GM18861 (cell line): Measurements from ENCODE around the gene SLC4A2.

ENCODE experiments used
- ATAC-seq: cut with Tn5 transposase; IDR thresholded peaks from one replicate; pipeline ENCODE4 v1.9.1; 2021; ENCODE audit not compliant: unreplicated experiment

Gene SLC4A2

DNA sequence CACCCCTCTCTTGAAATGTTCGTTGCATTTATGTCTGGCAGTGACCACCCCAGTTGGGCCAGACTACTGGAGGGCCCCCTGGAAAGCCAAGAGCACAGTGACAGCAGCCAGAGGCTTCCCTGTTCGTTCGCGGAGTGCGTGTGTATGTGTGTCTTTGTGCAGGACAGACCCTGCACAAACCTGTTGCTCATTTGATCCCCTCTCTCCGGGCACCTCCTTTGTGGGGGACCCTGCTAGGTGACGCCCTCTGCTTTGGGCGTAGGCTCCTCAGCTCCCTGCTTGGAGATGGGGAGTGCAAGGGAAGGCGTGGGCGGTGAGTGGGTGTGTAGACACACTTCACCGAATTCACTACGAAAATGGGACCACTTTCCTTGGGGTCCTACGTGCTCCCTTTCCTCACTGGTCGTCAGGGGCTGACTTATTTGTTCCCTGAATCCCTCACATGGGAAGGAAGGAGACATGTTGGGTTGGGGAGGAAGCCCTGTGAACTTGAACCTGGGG, 65.6 kb downstream of the SLC4A2 start:
- no peak for ATAC-seq

DNA sequence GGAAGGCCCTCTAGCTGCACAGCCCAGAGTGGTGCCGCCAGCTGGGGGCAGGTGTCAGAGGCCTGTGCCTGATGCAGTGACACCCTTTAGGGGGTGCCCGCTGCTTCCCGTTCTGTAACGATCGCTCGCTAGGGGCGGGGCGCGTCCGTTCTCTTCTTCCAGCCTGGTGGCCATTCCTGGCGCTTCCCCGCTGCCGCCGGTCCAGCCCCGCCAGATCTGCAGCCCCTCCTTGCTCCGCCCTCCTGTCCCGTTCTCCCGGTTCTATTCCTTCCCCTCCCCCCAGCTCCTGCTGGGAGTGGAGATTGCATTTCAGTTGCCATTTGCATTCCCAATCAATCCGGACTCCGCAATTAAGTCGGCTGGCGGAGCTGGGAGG, 66.1 kb downstream of the SLC4A2 start:
- no peak for ATAC-seq

DNA sequence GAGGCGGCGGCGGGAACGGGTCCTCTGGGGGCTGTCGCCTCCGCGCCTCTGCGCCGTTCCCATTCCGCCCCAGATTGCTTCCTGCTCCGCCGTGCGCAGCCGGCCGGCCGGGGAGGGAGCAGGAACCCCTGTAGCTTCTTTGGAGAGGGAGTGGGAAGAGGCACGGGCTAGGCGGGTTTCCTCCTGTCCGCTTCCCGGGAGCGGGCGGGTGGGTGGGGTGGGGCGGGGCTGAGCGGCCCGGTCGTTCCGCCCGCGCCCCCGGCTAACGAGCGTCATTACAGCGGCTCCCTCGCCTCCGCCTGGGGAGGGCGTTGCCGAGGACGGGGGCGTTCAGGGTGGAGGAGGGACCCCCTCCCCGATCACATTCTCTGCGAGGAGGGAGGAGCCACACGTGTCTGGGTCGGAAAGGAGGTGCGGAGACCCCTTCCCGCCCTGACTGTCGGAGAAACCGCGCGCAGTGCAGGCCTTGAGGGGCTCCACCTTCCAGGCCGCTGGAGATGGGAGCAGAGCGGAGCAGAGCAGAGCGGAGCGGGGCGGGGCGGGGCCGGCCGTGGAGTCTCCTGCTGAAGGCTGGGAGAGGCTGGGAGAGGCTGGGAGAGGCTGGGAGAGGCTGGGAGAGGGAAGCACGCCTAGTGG, 66.6 kb downstream of the SLC4A2 start:
- ATAC-seq = no peak
